NB4 (cell line): ENCODE results near the gene TRAPPC12.

ENCODE experiments used
- CTCF ChIP-seq: IDR thresholded peaks from one replicate; pipeline ENCODE4 v1.5.1; 2012; ENCODE audit warnings: low read depth, low read length
- MAX ChIP-seq: IDR thresholded peaks from 2 replicates; pipeline ENCODE4 v1.6.1; 2011; ENCODE audit warnings: low read depth, low read length
- POLR2A ChIP-seq: IDR thresholded peaks from 2 replicates; pipeline ENCODE4 v1.6.1; 2011; ENCODE audit warnings: mild to moderate bottlenecking; ENCODE audit not compliant: insufficient read length; ENCODE audit errors: extremely low read depth

- TF ChIP-seq MAX (no peak), CTCF (no peak), POLR2A (no peak)
Measured at GRCh38 chr2:3464401-3465005, 85.0 kb downstream of the TRAPPC12 start.
